ENCODE results near the gene CACTIN.
"Not testable (repeated sequence)": the region's sequence is repeated elsewhere in the genome, so short reads cannot be mapped to it uniquely, and the experiment has no call there.

The CACTIN gene

DNA sequence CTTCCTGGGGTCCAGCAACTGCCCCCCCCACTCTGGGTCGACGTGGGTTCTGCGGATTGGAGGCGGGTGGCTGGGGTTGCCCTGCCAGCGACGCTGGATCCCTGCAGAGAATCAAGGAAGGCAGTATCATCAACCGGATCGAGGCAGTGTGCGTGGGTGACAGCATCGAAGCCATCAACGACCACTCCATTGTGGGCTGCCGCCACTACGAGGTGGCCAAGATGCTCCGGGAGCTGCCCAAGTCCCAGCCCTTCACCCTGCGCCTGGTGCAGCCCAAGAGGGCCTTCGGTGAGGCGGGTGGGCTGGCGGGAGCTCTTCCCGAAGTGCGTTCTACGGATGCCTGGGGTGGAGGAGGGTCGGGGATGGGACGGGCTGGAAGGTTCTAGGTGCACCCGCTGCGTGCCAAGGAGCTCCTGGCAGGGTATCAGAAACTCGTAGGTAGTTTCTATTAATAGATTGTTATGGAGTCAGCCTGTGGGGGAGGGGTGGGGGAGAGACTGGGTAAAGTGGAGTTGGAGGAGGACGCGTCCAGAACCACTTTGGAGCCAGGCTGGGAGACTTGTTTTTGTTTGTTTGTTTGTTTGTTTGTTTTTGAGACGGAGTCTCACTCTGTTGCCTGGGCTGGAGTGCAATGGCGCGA, 39.8 kb downstream of the CACTIN start:
- no peak for DNase-seq (ENCODE audit: low spot score)

GRCh38 chr19:3586127-3586626, 40.4 kb downstream of the CACTIN start:
- DNase-seq (ENCODE audit: low spot score), result peak; percentile 68

GRCh38 chr19:3585301-3586126, 41.1 kb downstream of the CACTIN start, which contains the start of gene GIPC3:
GIPC3 (plus strand) TSS chr19:3585478; CDS start chr19:3585598, 120 bp downstream.
- no peak for DNase-seq (ENCODE audit: low spot score)

- not testable (repeated sequence) for DNase-seq (ENCODE audit: low spot score)
These were observed 42.4 kb downstream of the CACTIN start for GRCh38 chr19:3584036-3584802.

GRCh38 chr19:3581792-3582191, 44.8 kb downstream of the CACTIN start:
- DNase-seq (ENCODE audit: low spot score), result not testable (repeated sequence)

DNA sequence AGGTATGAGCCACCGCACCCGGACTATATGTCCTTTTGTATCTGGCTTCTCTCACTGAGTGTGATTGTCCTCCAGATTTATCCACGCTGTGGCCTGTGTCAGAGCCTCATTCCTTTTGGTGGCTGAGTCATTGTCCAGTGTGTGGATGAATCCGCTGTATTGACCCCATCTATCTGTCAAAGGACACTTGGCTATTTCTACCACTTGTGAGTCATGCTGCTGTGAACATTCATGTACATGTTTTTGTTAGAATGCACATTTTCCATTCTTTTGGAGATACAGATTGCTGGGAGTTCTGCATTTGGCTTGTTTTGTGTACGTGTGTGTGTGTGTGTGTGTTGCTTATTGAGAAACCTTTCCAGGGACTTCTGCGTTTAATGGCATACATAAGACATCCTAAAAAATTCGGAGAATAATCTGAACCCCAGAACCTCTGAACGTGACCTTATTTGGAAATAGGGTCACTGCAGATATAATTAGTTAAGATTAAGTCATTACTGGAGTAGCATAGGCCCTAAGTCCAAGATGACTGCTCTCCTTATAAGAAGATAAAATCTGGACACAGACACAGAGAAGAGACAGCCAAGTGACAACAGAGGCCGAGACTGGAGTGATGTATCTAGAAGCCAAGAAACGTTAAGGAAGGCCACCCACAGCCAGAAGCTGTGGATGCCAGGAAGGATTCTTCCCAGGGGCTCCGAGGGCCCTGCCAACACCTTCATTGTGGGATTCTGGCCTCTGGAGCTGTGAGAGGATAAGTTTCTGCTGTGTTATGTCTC, 46.2 kb downstream of the CACTIN start:
- DNase-seq (ENCODE audit: low spot score), result no peak

- DNase-seq (ENCODE audit: low spot score), result no peak
These were observed 48.2 kb downstream of the CACTIN start for GRCh38 chr19:3578390-3578789.

- DNase-seq (ENCODE audit: low spot score), result no peak
These were observed 48.8 kb downstream of the CACTIN start for GRCh38 chr19:3577723-3578344.

- DNase-seq (ENCODE audit: low spot score), result no peak
These were observed 49.7 kb downstream of the CACTIN start for GRCh38 chr19:3576696-3577443.

- no peak for DNase-seq (ENCODE audit: low spot score)
These were observed 50.5 kb downstream of the CACTIN start for GRCh38 chr19:3575949-3576673.

GRCh38 chr19:3575260-3575741, 51.3 kb downstream of the CACTIN start:
- DNase-seq (ENCODE audit: low spot score), result peak; percentile 72

DNA sequence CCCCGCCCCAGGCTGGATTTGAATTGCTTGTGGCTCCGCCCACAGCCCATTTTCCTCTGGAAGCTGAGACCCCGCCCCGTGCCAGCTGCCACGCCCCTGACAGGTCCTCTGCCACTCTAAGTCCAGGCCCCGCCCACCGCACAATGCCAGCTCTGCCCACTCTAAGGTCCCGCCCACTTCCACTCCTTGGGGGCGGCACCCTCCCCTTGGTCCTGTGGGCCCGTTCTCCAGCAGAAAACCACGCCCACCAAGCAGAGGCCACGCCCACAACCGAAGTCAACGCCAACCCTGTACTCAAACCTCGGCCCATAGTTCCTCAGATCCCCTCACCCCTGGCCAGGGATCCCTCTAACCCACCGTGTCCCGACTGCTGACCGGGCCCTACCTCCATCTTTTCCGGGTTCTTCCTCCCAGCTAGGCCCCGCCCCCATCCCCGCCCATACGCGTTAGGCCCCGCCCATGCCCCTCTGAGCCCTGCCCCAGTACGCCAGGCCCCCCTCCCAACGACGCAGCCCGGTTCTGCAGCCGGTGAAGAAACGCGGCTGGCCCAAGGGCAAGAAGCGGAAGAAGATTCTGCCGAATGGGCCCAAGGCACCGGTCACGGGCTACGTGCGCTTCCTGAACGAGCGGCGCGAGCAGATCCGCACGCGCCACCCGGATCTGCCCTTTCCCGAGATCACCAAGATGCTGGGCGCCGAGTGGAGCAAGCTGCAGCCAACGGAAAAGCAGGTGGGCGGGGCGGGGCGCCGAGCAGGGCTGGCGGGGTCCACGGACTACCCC, 52.5 kb downstream of the CACTIN start:
- DNase-seq (ENCODE audit: low spot score), result peak; percentile 83

- DNase-seq (ENCODE audit: low spot score), result no peak
These were observed 53.3 kb downstream of the CACTIN start for GRCh38 chr19:3573162-3573857.

DNA sequence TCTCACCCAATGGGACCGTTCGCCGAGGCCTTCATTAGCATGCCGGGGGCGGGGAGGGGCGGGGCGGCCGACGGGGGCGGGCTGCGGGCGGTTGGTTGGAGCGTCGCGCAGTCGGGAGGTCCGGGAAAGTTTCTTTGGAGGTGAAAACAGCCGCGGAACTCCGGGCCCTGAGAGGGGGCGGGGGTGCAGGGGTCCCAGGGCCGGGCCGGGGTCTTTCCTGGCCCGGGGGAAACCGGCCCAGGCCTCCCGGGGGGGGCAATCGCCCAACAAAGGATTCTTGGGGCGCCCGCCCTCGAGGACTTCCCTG, 53.8 kb downstream of the CACTIN start, which contains the start of gene HMG20B:
Gene HMG20B (plus strand): TSS at position 90 of the 307 bp plus-strand sequence. CDS start 366 bp downstream, outside the sequence.
- DNase-seq (ENCODE audit: low spot score), result no peak

DNA sequence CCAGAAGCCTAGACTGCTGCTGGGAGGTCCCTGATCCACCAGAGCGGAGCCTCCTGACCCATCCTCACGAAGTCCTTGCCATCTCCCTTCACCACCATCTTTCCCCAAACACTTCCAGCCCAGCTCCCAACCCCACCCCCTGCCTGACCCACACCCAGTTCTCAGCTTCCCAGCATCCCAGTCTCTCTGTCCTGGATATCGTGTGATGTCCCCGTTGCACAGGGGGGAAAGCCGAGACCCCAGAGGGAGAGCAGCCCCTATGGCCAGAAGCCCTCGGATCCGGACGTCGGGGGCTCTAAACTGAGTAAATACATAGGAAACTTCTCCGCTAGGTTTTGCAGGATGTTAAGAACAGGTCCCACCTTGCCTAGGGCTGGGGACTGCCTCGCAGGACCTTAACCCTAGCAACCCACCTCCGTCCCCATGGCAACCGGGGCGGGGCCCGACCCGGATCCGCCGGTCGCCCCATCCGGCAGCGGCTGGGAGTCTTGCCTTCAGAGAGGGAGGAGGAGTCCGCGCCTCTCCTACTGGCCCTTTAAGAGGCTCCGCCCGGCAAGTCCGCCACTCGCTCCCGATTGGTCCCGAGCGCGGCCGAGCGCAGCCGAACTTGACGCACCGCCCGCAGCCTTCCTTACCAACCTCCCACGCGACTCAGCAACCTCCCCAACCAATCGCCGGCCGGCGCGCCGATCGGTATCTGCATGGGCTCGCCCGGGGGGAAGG, 54.3 kb downstream of the CACTIN start:
- DNase-seq (ENCODE audit: low spot score), result peak; percentile 98

- no peak for DNase-seq (ENCODE audit: low spot score)
These were observed 56.0 kb downstream of the CACTIN start for GRCh38 chr19:3570606-3571011.

DNA sequence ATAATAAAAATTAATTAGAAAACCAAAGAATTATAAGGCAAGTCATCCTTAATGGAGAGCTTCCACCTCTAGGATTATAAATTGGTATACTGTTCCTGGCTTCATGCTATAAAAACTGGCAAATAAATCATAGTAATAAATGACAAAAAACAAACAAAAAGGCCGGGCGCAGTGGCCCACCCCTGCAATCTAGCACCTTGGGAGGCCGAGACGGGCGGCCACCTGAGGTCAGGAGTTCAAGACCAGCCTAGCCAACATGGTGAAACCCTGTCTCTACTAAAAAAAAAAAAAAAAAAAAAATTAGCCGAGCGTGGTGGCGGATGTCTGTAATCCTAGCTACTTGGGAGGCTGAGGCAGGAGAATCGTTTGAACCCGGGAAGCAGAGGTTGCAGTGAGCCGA, 56.5 kb downstream of the CACTIN start:
- DNase-seq (ENCODE audit: low spot score), result not testable (repeated sequence)
